H9 (cell line): ENCODE measurements around the gene PTPRN2. TPM values are rescaled to one million over a fixed set of nuclear protein-coding genes. Genes with fewer than 3 reads are reported as not detected.

Source experiments
- DNase-seq: peaks from one replicate; pipeline ENCODE4 v3.0.0-alpha.2; 2017
- H2AFZ ChIP-seq: one replicate; pipeline ENCODE4 v1.6.1; 2013; ENCODE audit warnings: mild to moderate bottlenecking, low read length, control low read depth, moderate library complexity
- H2AK5ac ChIP-seq: 2 replicates; pipeline ENCODE4 v1.6.1; 2013; ENCODE audit warnings: low read length, control low read depth, mixed read lengths; ENCODE audit not compliant: insufficient read length
- H2BK120ac ChIP-seq: one replicate; pipeline ENCODE4 v1.6.1; 2013; ENCODE audit warnings: low read depth, mild to moderate bottlenecking, low read length, control low read depth, inconsistent platforms; ENCODE audit not compliant: poor library complexity, severe bottlenecking
- H2BK12ac ChIP-seq: 2 replicates; pipeline ENCODE4 v1.6.1; 2013; ENCODE audit warnings: low read length, control low read depth, mixed read lengths, low read depth; ENCODE audit not compliant: insufficient read length
- H2BK15ac ChIP-seq: 2 replicates; pipeline ENCODE4 v1.6.1; 2013; ENCODE audit warnings: low read depth, low read length, control low read depth
- H2BK20ac ChIP-seq: one replicate; pipeline ENCODE4 v1.6.1; 2013; ENCODE audit warnings: low read depth, mild to moderate bottlenecking, low read length, control low read depth, inconsistent platforms; ENCODE audit not compliant: poor library complexity, severe bottlenecking
- H2BK5ac ChIP-seq: 2 replicates; pipeline ENCODE4 v1.6.1; 2013; ENCODE audit warnings: low read length, control low read depth, mixed read lengths; ENCODE audit not compliant: insufficient read length
- H3K14ac ChIP-seq: 2 replicates; pipeline ENCODE4 v1.6.1; 2013; ENCODE audit warnings: low read length, control low read depth; ENCODE audit not compliant: insufficient read depth
- H3K18ac ChIP-seq: 2 replicates; pipeline ENCODE4 v1.6.1; 2013; ENCODE audit warnings: low read depth, mild to moderate bottlenecking, mixed read lengths, low read length, control low read depth; ENCODE audit not compliant: insufficient read length
- H3K23ac ChIP-seq: 2 replicates; pipeline ENCODE4 v1.6.1; 2013; ENCODE audit warnings: low read length, control low read depth, mixed read lengths, low read depth; ENCODE audit not compliant: insufficient read length
- H3K23me2 ChIP-seq: 2 replicates; pipeline ENCODE4 v1.6.1; 2013; ENCODE audit warnings: low read depth, mild to moderate bottlenecking, mixed read lengths, low read length, control low read depth; ENCODE audit not compliant: insufficient read length, poor library complexity, severe bottlenecking
- H3K27ac ChIP-seq: 2 replicates; pipeline ENCODE4 v1.5.1; 2013; ENCODE audit warnings: low read length, control low read depth, mixed read lengths, low read depth; ENCODE audit not compliant: insufficient read length
- H3K27me3 ChIP-seq: 2 replicates; pipeline ENCODE4 v1.6.1; 2013; ENCODE audit warnings: low read length, control low read depth, inconsistent platforms; ENCODE audit not compliant: insufficient read depth
- H3K4ac ChIP-seq: 2 replicates; pipeline ENCODE4 v1.6.1; 2013; ENCODE audit warnings: low read depth, mild to moderate bottlenecking, control low read depth, inconsistent platforms, low read length, moderate library complexity
- H3K4me1 ChIP-seq: 2 replicates; pipeline ENCODE4 v1.6.1; 2013; ENCODE audit warnings: low read length, control low read depth, inconsistent platforms; ENCODE audit not compliant: insufficient read depth
- H3K4me2 ChIP-seq: 2 replicates; pipeline ENCODE4 v1.6.1; 2013; ENCODE audit warnings: low read length, control low read depth, mixed read lengths; ENCODE audit not compliant: insufficient read length, insufficient read depth
- H3K56ac ChIP-seq: 2 replicates; pipeline ENCODE4 v1.6.1; 2013; ENCODE audit warnings: low read depth, mild to moderate bottlenecking, mixed read lengths, low read length, control low read depth; ENCODE audit not compliant: insufficient read length
- H3K79me1 ChIP-seq: 2 replicates; pipeline ENCODE4 v1.6.1; 2013; ENCODE audit warnings: low read depth, mild to moderate bottlenecking, moderate library complexity, low read length, control low read depth, inconsistent platforms; ENCODE audit not compliant: insufficient read depth, poor library complexity, severe bottlenecking
- H3K79me2 ChIP-seq: 2 replicates; pipeline ENCODE4 v1.6.1; 2013; ENCODE audit warnings: low read length, control low read depth, inconsistent platforms; ENCODE audit not compliant: insufficient read depth
- H3K9ac ChIP-seq: 2 replicates; pipeline ENCODE4 v1.6.1; 2013; ENCODE audit warnings: low read length, control low read depth, mixed read lengths; ENCODE audit not compliant: insufficient read length; ENCODE audit errors: extremely low read depth
- H3K9me3 ChIP-seq: one replicate; pipeline ENCODE4 v1.6.1; 2013; ENCODE audit warnings: low read depth, low read length, inconsistent platforms; ENCODE audit not compliant: control insufficient read depth
- H3T11ph ChIP-seq: one replicate; pipeline ENCODE4 v1.6.1; 2013; ENCODE audit warnings: mild to moderate bottlenecking, low read length, control low read depth, inconsistent platforms
- H4K20me1 ChIP-seq: one replicate; pipeline ENCODE4 v1.6.1; 2013; ENCODE audit not compliant: control insufficient read depth, insufficient read length, insufficient read depth
- H4K5ac ChIP-seq: 2 replicates; pipeline ENCODE4 v1.6.1; 2013; ENCODE audit warnings: low read depth, mild to moderate bottlenecking, mixed read lengths, low read length, control low read depth; ENCODE audit not compliant: insufficient read length
- H4K8ac ChIP-seq: replicated peaks from 2 replicates; pipeline ENCODE4 v1.6.1; 2013; ENCODE audit warnings: low read length, control low read depth, mixed read lengths, low read depth; ENCODE audit not compliant: insufficient read length
- H4K91ac ChIP-seq: 2 replicates; pipeline ENCODE4 v1.6.1; 2013; ENCODE audit warnings: low read depth, mild to moderate bottlenecking, moderate library complexity, mixed read lengths, low read length, control low read depth; ENCODE audit not compliant: insufficient read length
- H3K27ac Mint-ChIP-seq, 3 experiments: 2 replicates in 2 of 3; 3 replicates in 1 of 3; pipeline ENCODE4 v1.8.0; 2020 to 2021; ENCODE audit warnings: mixed read lengths in 3 of 3, mild to moderate bottlenecking in 1 of 3, moderate library complexity in 1 of 3
- H3K27me3 Mint-ChIP-seq: 2 replicates; pipeline ENCODE4 v1.8.0; 2021; ENCODE audit warnings: low read depth, mild to moderate bottlenecking, moderate library complexity, mixed read lengths
- H3K36me3 Mint-ChIP-seq, 3 experiments: 2 replicates in 2 of 3; 3 replicates in 1 of 3; pipeline ENCODE4 v1.8.0; 2020 to 2021; ENCODE audit warnings: low read depth in 3 of 3, mixed read lengths in 3 of 3; ENCODE audit not compliant: insufficient read depth in 1 of 3
- H3K4me1 Mint-ChIP-seq, 2 experiments: 2 replicates each; pipeline ENCODE4 v1.8.0; 2020; ENCODE audit warnings: mixed read lengths in 2 of 2
- H3K4me3 Mint-ChIP-seq, 2 experiments: 2 replicates in 1 of 2; 3 replicates in 1 of 2; pipeline ENCODE4 v1.8.0; 2020 to 2021; ENCODE audit warnings: mild to moderate bottlenecking in 2 of 2, mixed read lengths in 2 of 2, moderate library complexity in 1 of 2
- H3K9me3 Mint-ChIP-seq, 2 experiments: 2 replicates in 1 of 2; 3 replicates in 1 of 2; pipeline ENCODE4 v1.8.0; 2020; ENCODE audit warnings: mild to moderate bottlenecking in 2 of 2, mixed read lengths in 2 of 2, moderate library complexity in 1 of 2
- WGBS: extraction: QIAGEN DNeasy Blood & Tissue Kit; methylation state at CpG from one replicate; pipeline ENCODE4 v1.1.7; 2013; ENCODE audit warnings: missing lambda C conversion rate, low lambda C conversion rate, mixed read lengths; ENCODE audit not compliant: insufficient read length; ENCODE audit errors: extremely low coverage; 5-methylcytosine and 5-hydroxymethylcytosine counted together
- total RNA-seq: library from RNA; stranded (reverse); gene quantifications from 2 replicates; pipeline ENCODE4 v1.2.1, GENCODE V29; 2021
- TF ChIP-seq, protein P1 (sequence below): fragments of 200-600 bp; sonication (generic); conservative IDR thresholded peaks from 3 replicates; pipeline ENCODE4 v1.8.0; 2021; ENCODE audit warnings: antibody characterized with exemption, mild to moderate bottlenecking

The PTPRN2 gene
- total RNA-seq, 1 experiment from 2014 or later = 5.2 TPM

DNA sequence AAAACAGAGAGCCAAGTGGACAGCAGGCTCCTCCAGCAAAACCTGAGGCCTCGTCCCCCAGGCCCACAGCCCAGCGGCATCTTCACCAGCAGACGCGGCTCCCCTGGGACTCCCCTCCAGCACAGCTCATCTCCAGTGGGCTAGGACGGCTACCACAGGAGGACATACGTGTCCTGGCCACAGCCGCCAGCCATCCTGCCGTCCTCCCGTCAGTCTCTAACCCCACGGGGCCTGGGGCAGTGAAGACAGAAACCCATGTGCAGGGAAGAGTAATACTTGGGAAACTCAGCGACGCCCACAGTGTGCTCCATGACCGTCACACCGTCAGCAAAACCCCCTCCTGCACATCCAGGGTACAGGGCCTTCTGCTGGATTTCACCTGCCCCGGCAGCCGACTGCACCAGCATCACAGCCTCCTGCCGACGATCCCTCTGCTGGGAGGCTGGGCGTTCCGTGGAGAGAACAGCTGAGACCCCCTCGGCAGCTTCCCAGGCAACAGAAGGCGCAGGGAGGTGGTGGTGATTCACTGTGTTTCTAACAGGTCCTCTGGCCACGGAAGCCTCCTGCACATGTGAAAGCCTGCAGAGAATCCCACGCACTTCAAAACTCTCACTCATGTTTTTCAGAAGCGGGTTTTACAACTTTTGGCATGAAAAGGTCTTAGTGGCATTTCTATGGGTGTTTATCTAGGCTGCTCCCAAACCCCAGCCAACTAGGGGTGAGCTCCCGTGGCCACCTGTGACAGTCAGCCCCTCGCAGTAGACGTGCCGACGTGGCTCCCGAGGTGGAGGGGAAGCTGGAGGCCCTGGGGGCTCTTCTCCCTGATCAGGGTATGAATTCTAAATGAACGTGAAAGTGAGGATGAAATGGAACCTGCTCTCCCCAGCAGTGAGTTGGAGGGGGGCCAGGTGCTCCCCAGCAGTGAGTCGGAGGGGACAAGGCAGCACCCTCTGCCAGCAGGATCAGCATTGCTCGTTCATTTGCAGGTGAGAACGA lies 513.5 kb downstream of the PTPRN2 start:
- Mint-ChIP-seq H3K36me3 (peaks cover 16 to 23% (median 16%) of the 10 kb centered on the region in 3 experiments), H3K9me3 (peaks cover 21 to 27% of the 10 kb centered on the region in 2 experiments), H3K27me3 (peaks cover 6% of the 10 kb centered on the region; the same call in 1 of the 2 replicates), H3K27ac (no peak overlapping the region), H3K4me3 (no peak overlapping the region), H3K4me1 (no peaks in the 10 kb centered on the region)
- Histone ChIP-seq H2AFZ (no peak overlapping the region), H3K9ac (no peak overlapping the region), H3K79me1 (no peaks in the 10 kb centered on the region), H3K18ac (no peak overlapping the region), H3K9me3 (no peaks in the 10 kb centered on the region), H2BK15ac (no peak overlapping the region), H2AK5ac (no peak overlapping the region), H4K5ac (no peak overlapping the region), H3K14ac (no peak overlapping the region; the same call in 1 of the 2 replicates), H4K91ac (no peak overlapping the region), H3K4me2 (no peak overlapping the region), H3K27me3 (no peaks in the 10 kb centered on the region), H4K20me1 (no peaks in the 10 kb centered on the region), H2BK120ac (no peak overlapping the region), H3K23ac (no peak overlapping the region), H3K4me1 (no peaks in the 10 kb centered on the region), H2BK20ac (no peak overlapping the region), H3K23me2 (no peaks in the 10 kb centered on the region), H3K79me2 (no peaks in the 10 kb centered on the region), H3T11ph (no peak overlapping the region), H4K8ac (no peak overlapping the region), H3K56ac (no peak overlapping the region), H3K27ac (no peak overlapping the region), H3K4ac (no peak overlapping the region), H2BK5ac (no peak overlapping the region), H2BK12ac (no peak overlapping the region)
- no peak for DNase-seq
- TF ChIP-seq, protein P1, sequence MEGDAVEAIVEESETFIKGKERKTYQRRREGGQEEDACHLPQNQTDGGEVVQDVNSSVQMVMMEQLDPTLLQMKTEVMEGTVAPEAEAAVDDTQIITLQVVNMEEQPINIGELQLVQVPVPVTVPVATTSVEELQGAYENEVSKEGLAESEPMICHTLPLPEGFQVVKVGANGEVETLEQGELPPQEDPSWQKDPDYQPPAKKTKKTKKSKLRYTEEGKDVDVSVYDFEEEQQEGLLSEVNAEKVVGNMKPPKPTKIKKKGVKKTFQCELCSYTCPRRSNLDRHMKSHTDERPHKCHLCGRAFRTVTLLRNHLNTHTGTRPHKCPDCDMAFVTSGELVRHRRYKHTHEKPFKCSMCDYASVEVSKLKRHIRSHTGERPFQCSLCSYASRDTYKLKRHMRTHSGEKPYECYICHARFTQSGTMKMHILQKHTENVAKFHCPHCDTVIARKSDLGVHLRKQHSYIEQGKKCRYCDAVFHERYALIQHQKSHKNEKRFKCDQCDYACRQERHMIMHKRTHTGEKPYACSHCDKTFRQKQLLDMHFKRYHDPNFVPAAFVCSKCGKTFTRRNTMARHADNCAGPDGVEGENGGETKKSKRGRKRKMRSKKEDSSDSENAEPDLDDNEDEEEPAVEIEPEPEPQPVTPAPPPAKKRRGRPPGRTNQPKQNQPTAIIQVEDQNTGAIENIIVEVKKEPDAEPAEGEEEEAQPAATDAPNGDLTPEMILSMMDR = no peak
- no CpG with 5 or more reads among the region's 35 CpGs for WGBS
